Activated CD4-positive, alpha-beta memory T cell treated with anti-CD3 and anti-CD28 coated beads for 36 hours (primary cell): ENCODE data around the gene ADCYAP1R1. TPM values are rescaled to one million over a fixed set of nuclear protein-coding genes. Genes with fewer than 3 reads are reported as not detected.

Source experiments
- CTCF ChIA-PET: fragments of 350-600 bp; sonication (Branson Sonifier 250); formaldehyde crosslinking; loops from one replicate; lab custom pipeline; 2021; ENCODE audit warnings: antibody characterized with exemption, inconsistent platforms; lab: Charles Lee
- POLR2A ChIA-PET: fragments of 350-600 bp; sonication (Branson Sonifier 250); formaldehyde crosslinking; loops from one replicate; lab custom pipeline; 2021; ENCODE audit warnings: antibody characterized with exemption; lab: Charles Lee
- DNase-seq: peaks from one replicate; pipeline ENCODE4 v3.0.0-alpha.2; 2020
- H3K27ac Mint-ChIP-seq: one replicate; pipeline ENCODE4 v1.8.0; 2021; ENCODE audit warnings: mixed read lengths
- H3K27me3 Mint-ChIP-seq: one replicate; pipeline ENCODE4 v1.8.0; 2021; ENCODE audit warnings: mixed read lengths
- H3K36me3 Mint-ChIP-seq: one replicate; pipeline ENCODE4 v1.8.0; 2021; ENCODE audit warnings: mixed read lengths
- H3K4me1 Mint-ChIP-seq: one replicate; pipeline ENCODE4 v1.8.0; 2021; ENCODE audit warnings: low read depth, mixed read lengths
- H3K4me3 Mint-ChIP-seq: one replicate; pipeline ENCODE4 v1.8.0; 2021; ENCODE audit warnings: mild to moderate bottlenecking, mixed read lengths
- H3K9me3 Mint-ChIP-seq: one replicate; pipeline ENCODE4 v1.8.0; 2021; ENCODE audit warnings: mixed read lengths
- intact Hi-C: fragments of 100-400 bp; cut with micrococcal nuclease; formaldehyde crosslinking; loops from one replicate; pipeline ENCODE4 v1.15.1; 2023
- total RNA-seq, 2 experiments: library from RNA; stranded (reverse); gene quantifications; one replicate each; pipeline ENCODE4 v1.2.3, GENCODE V29; 2021

The ADCYAP1R1 gene
- total RNA-seq, 2 experiments from 2014 or later: not detected

- ChIA-PET POLR2A (no interaction called here), CTCF (no interaction called here)
- Mint-ChIP-seq H3K27me3 (no peaks in the 10 kb centered on the region), H3K4me3 (no peak overlapping the region), H3K4me1 (no peaks in the 10 kb centered on the region), H3K36me3 (no peaks in the 10 kb centered on the region), H3K9me3 (no peaks in the 10 kb centered on the region), H3K27ac (no peak overlapping the region)
- intact Hi-C loops: no loop called here
- no peak for DNase-seq
Observed at GRCh38 chr7:31061185-31061584, 9.1 kb downstream of the ADCYAP1R1 start.

- H3K4me3 Mint-ChIP-seq: no peak overlapping the region
- H3K27ac Mint-ChIP-seq: no peak overlapping the region
- no peaks in the 10 kb centered on the region for H3K36me3 Mint-ChIP-seq
- CTCF ChIA-PET: no interaction called here
- no peak for DNase-seq
- no peaks in the 10 kb centered on the region for H3K27me3 Mint-ChIP-seq
- no peaks in the 10 kb centered on the region for H3K9me3 Mint-ChIP-seq
- H3K4me1 Mint-ChIP-seq: no peaks in the 10 kb centered on the region
- intact Hi-C loops: no loop called here
- POLR2A ChIA-PET: no interaction called here
Observed at GRCh38 chr7:31062746-31063435, 10.8 kb downstream of the ADCYAP1R1 start.

- Mint-ChIP-seq H3K27ac (no peak overlapping the region), H3K36me3 (no peaks in the 10 kb centered on the region), H3K4me3 (no peak overlapping the region), H3K9me3 (no peaks in the 10 kb centered on the region), H3K4me1 (no peaks in the 10 kb centered on the region), H3K27me3 (no peaks in the 10 kb centered on the region)
- DNase-seq: no peak
- intact Hi-C loops: no loop called here
- POLR2A ChIA-PET: no interaction called here
- CTCF ChIA-PET: interaction anchor here (0.7 kb wide), 1 partner anchor 81 kb away, joined by 3 read pairs; no protein-coding TSS in a partner anchor
Observed at GRCh38 chr7:31065021-31065593, 13.0 kb downstream of the ADCYAP1R1 start.

GRCh38 chr7:31065840-31066239 is 13.7 kb downstream of the ADCYAP1R1 start:
- ChIA-PET POLR2A (no interaction called here), CTCF (no interaction called here)
- Mint-ChIP-seq H3K36me3 (no peaks in the 10 kb centered on the region), H3K9me3 (no peaks in the 10 kb centered on the region), H3K27me3 (no peaks in the 10 kb centered on the region), H3K4me1 (no peaks in the 10 kb centered on the region), H3K27ac (no peak overlapping the region), H3K4me3 (no peak overlapping the region)
- DNase-seq: no peak
- intact Hi-C loops: no loop called here

- CTCF ChIA-PET: interaction anchor here (1.0 kb wide), 1 partner anchor 83 kb away, joined by 3 read pairs; no protein-coding TSS in a partner anchor
- no peak for DNase-seq
- H3K4me3 Mint-ChIP-seq: no peak overlapping the region
- no peaks in the 10 kb centered on the region for H3K9me3 Mint-ChIP-seq
- no peak overlapping the region for H3K27ac Mint-ChIP-seq
- POLR2A ChIA-PET: no interaction called here
- H3K27me3 Mint-ChIP-seq: no peaks in the 10 kb centered on the region
- H3K4me1 Mint-ChIP-seq: no peaks in the 10 kb centered on the region
- intact Hi-C loops: no loop called here
- H3K36me3 Mint-ChIP-seq: no peaks in the 10 kb centered on the region
Observed at GRCh38 chr7:31066516-31067130, 14.5 kb downstream of the ADCYAP1R1 start.

- Mint-ChIP-seq H3K27ac (no peak overlapping the region), H3K4me3 (no peak overlapping the region), H3K4me1 (no peaks in the 10 kb centered on the region), H3K36me3 (no peaks in the 10 kb centered on the region), H3K27me3 (no peaks in the 10 kb centered on the region), H3K9me3 (no peaks in the 10 kb centered on the region)
- POLR2A ChIA-PET: no interaction called here
- intact Hi-C loops: no loop called here
- no peak for DNase-seq
- CTCF ChIA-PET: no interaction called here
Observed at GRCh38 chr7:31067491-31067890, 15.4 kb downstream of the ADCYAP1R1 start.

- intact Hi-C loops: no loop called here
- H3K9me3 Mint-ChIP-seq: no peaks in the 10 kb centered on the region
- no peak for DNase-seq
- no peaks in the 10 kb centered on the region for H3K4me1 Mint-ChIP-seq
- POLR2A ChIA-PET: no interaction called here
- H3K4me3 Mint-ChIP-seq: no peak overlapping the region
- no peaks in the 10 kb centered on the region for H3K27me3 Mint-ChIP-seq
- H3K36me3 Mint-ChIP-seq: no peaks in the 10 kb centered on the region
- H3K27ac Mint-ChIP-seq: no peak overlapping the region
- CTCF ChIA-PET: no interaction called here
Observed at GRCh38 chr7:31068006-31068675, 16.0 kb downstream of the ADCYAP1R1 start.

- Mint-ChIP-seq H3K27ac (no peak overlapping the region), H3K27me3 (no peaks in the 10 kb centered on the region), H3K4me1 (no peaks in the 10 kb centered on the region), H3K4me3 (no peak overlapping the region), H3K9me3 (no peaks in the 10 kb centered on the region), H3K36me3 (no peaks in the 10 kb centered on the region)
- ChIA-PET POLR2A (no interaction called here), CTCF (no interaction called here)
- intact Hi-C loops: no loop called here
- DNase-seq: no peak
Observed at GRCh38 chr7:31069860-31070555, 17.9 kb downstream of the ADCYAP1R1 start.

GRCh38 chr7:31070991-31071644 is 19.0 kb downstream of the ADCYAP1R1 start:
- CTCF ChIA-PET: no interaction called here
- Mint-ChIP-seq H3K4me1 (no peaks in the 10 kb centered on the region), H3K27me3 (no peaks in the 10 kb centered on the region), H3K9me3 (no peaks in the 10 kb centered on the region), H3K27ac (no peak overlapping the region), H3K36me3 (no peaks in the 10 kb centered on the region), H3K4me3 (no peak overlapping the region)
- POLR2A ChIA-PET: no interaction called here
- DNase-seq: no peak
- intact Hi-C loops: no loop called here

GRCh38 chr7:31071645-31072029 is 19.5 kb downstream of the ADCYAP1R1 start:
- Mint-ChIP-seq H3K27me3 (no peaks in the 10 kb centered on the region), H3K9me3 (no peaks in the 10 kb centered on the region), H3K27ac (no peak overlapping the region), H3K4me1 (no peaks in the 10 kb centered on the region), H3K4me3 (no peak overlapping the region), H3K36me3 (no peaks in the 10 kb centered on the region)
- POLR2A ChIA-PET: no interaction called here
- intact Hi-C loops: no loop called here
- no peak for DNase-seq
- CTCF ChIA-PET: no interaction called here

- Mint-ChIP-seq H3K4me3 (no peak overlapping the region), H3K27me3 (no peaks in the 10 kb centered on the region), H3K9me3 (no peaks in the 10 kb centered on the region), H3K27ac (no peak overlapping the region), H3K4me1 (no peaks in the 10 kb centered on the region), H3K36me3 (no peaks in the 10 kb centered on the region)
- ChIA-PET CTCF (no interaction called here), POLR2A (no interaction called here)
- intact Hi-C loops: no loop called here
- DNase-seq: no peak
Observed at GRCh38 chr7:31073326-31074119, 21.4 kb downstream of the ADCYAP1R1 start.
